HK-2 (cell line): ENCODE data around the gene FKBP1B.
"Not testable (repeated sequence)": the region's sequence is repeated elsewhere in the genome, so short reads cannot be mapped to it uniquely, and the experiment has no call there.

Experiments used
- DNase-seq: peaks from one replicate; pipeline ENCODE4 v3.0.0-alpha.2; 2018; ENCODE audit not compliant: unreplicated experiment

FKBP1B gene

GRCh38 chr2:24049485-24050021 is at the start of gene FKBP1B:
TSS of gene FKBP1B (plus strand) at chr2:24049741. CDS start at chr2:24049850, 109 bp downstream.
- DNase-seq: peak; percentile 38

DNA sequence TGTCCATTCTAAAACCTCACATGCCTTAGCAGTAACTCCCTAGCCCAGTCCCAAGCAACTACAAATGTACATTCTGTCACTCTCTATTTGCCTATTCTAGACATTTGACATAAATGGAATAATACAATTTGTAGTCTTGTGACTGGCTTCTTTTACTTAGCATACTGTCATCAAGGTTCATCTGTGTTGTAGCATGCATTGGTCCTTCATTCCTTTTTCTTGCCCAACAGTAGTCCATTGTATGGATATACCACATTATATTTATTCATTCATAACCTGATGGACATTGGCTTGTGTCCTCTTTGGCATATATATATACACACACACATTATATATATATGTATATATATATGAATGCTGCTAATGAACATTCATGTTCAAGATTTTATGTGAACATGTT is 41.8 kb upstream of the FKBP1B start:
- DNase-seq: no peak

DNA sequence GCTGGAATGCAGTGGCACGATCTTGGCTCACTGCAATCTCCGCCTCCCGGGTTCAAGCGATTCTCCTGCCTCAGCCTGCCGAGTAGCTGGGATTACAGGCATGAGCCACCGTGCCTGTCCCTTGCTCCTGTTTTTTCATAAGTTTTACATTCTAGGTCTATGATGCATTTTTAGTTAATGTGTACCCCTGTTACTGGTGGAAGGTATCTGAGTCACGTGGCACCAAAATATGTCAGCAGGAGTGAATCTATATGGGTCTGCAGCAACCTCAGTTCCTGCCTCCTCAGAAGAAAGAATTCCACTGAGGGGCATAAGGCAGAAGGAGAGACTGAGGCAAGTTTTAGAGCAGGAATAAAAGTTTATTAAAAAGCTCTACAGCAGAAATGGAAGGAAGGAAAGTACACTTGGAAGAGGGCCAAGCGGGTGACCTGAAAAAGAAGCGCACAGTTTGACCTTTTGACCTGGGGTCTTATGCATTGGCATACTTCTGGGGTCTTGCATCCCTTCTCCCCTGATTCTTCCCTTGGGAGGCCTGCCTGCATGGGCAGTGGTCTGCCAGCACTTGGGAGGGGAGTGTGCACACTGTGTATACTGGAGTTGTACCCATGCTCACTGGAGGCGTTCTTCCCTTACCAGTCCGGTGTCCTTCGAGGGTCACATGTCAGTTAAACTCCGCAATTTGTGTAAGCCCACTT is 40.7 kb upstream of the FKBP1B start:
- DNase-seq: no peak

- DNase-seq: no peak
Observed at GRCh38 chr2:24009367-24009679, 40.2 kb upstream of the FKBP1B start.

DNA sequence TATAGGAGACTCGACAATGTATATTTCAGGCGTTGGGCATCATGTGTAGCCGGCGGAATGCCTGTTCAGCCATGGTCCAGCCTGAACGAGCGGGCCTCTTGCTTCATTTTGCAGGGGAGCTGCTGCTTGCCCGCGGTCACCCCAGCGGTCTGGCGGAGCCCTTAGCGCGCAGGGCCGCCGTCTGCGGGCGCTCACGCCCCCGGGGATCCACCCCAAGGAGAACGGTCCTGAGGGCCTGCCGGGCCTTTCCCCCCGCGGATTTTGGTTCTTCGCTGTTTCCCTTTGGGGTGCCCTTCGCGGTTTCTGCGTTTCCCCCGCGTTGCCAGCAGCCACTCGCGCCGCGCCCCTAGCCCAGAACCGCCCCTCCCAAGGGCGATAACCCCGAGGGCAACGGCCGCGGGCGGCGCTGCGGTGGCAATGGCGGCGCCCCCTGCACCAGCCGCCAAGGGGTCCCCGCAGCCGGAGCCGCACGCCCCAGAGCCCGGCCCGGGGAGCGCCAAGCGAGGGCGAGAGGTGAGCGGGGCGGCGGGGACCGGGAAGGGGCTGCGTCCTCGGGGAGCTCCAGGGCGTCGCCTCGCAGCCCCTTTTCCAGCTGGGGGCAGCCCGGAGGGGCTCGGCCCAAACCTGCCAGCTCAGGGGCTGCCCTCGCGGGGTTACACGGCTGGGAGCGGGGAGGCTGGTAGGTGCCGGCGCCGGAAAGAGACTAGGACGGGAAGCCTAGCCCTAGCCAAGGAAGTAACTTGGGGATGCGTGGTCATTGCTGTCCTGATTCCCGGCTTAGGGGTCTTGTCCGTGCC is 39.7 kb upstream of the FKBP1B start, which contains the start of gene MFSD2B:
Gene MFSD2B (plus strand): TSS at position 406 of the 797 bp plus-strand sequence. CDS start 12 bp downstream, at position 418.
- no peak for DNase-seq

GRCh38 chr2:24010477-24011249 is 38.9 kb upstream of the FKBP1B start:
- no peak for DNase-seq

GRCh38 chr2:24011250-24012104 is 38.1 kb upstream of the FKBP1B start:
- DNase-seq: no peak

DNA sequence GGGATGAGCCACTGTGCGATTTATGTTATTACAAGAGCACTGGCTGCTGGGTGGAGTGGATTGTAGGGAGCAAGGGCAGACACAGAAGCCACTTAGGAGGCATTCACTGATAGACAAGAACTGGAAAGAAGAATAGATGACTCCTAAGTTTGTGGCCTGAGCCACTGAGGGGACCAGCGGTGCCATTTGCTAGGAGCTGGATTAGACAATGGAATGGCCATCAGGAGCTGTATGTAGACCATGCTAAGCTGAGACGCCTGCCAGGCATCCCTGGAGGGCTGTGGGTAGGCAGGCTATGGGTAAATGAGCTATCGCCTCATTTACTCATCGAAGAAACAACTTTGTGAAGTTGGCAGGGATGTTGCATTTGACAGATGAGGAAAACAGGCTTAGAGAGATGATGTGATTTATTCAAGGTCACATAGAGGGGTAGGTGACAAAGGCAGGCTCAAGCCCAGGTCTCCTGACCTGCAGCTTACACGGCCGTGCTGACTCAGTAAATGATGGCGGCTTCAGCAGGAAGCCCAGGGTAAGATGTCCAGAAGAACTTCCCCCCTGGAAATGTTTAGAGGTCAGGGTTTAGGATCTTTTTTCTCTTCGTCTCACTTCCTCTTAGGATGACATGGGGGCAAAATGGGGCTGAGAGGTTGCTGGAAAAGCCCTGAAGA is 36.9 kb upstream of the FKBP1B start:
- DNase-seq: no peak

GRCh38 chr2:24014902-24015301 is 34.6 kb upstream of the FKBP1B start:
- DNase-seq: not testable (repeated sequence)

DNA sequence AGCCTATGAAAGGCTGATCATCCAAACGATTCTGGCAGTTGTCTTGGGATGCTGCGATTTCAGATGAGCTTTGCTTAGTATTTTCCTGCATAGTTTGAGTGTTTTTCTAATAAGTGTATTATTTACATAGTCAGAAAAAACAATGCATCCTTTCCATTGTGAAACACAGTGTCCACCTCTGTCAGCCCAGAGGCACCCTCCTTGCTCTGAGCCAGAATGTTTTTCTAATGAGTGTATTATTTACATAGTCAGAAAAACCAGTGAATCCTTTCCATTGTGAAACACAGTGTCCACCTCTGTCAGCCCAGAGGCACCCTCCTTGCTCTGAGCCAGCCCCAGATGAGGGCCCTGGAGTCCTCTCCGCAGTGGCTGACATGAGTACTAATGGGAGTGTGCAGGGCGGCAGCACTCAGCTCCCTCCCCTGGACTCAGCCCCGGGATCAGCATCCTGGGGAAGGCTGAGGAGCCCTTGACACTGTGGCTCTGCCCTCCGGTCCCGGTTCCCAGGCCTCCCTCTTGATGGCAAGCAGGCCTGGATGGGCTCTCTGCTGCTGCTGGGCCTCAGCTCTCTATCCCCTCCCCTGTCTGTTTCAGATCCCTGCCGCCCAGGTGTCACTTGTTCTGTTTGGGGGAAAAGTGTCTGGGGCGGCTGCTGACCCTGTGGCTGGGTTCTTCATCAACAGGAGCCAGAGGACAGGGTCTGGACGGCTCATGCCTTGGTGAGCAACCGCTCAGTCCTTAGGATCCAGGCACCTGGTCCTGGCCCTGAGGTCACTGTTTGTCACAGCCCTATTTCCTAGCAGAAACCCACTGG is 33.8 kb upstream of the FKBP1B start:
- DNase-seq: peak; percentile 35

DNA sequence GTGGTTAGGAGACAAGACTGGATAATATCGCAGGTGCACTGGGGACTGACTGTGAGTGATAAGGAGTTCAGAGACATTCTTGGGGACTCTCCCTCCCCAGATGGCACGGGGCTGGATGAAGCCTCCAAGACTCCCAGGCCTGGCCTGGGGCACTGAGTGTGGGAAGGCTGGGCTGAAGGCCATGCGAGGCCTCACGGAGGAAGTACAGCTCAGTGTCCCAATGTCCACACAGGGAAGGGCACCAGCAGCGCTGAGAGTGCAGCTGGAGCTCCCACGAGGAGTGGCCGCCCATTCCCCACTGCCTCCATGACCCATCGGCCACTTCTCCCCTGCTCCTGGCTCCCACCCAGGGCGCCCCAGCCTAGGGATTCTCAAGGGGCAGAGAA is 33.2 kb upstream of the FKBP1B start:
- no peak for DNase-seq

DNA sequence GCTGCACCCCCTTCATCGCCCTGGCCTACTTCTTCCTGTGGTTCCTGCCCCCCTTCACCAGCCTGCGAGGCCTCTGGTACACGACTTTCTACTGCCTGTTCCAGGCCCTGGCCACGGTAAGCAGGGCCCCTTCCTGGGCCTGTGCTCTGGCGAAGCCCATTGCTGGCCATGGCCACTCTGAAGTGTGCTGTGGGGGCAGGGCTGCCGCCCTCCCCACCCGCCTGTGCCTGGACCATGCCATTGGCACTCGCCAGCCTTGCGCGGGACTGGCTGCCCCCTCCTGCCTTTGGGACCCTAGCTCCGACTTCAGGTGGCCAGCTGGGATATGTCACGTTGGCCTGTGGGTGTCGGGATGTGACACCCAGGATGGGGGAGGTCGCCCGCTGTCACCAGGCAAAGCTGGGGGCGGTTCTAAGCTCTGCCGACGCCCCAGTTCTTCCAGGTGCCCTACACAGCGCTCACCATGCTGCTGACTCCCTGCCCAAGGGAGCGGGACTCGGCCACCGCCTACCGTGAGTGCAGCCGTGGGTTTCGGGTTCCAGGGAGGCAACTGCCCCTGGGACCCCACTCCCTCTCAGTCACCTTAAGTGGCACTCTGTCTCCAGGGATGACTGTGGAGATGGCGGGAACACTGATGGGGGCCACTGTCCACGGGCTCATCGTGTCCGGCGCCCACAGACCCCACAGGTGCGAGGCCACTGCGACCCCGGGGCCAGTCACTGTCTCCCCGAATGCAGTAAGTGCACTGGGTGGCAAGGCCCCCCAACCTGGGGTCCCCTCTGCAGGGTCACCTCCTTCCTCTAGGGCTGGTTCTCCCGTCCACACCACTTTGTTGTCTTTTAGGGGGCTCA is 32.5 kb upstream of the FKBP1B start:
- no peak for DNase-seq

- DNase-seq: no peak
Observed at GRCh38 chr2:24017711-24018110, 31.8 kb upstream of the FKBP1B start.

DNA sequence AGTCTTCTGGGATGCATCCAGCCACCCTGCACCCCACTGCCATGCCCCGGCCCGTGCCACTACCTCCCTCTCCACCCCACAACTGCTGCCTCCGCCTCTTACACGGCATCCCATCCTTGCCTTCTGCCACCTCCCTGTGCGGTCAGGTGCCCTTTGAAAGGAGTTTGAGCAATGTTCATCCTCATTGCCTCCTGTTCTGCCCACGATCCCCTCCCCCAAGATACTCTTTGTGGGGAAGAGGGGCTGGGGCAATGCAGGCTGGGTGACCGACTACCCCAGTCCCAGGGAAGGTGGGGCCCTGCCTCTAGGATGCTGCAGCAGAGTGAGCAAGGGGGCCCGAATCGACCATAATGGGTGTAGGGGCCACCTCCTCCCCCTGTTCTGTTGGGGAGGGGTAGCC is 31.3 kb upstream of the FKBP1B start:
- DNase-seq: no peak

GRCh38 chr2:24019729-24020128 is 29.8 kb upstream of the FKBP1B start:
- DNase-seq: no peak

DNA sequence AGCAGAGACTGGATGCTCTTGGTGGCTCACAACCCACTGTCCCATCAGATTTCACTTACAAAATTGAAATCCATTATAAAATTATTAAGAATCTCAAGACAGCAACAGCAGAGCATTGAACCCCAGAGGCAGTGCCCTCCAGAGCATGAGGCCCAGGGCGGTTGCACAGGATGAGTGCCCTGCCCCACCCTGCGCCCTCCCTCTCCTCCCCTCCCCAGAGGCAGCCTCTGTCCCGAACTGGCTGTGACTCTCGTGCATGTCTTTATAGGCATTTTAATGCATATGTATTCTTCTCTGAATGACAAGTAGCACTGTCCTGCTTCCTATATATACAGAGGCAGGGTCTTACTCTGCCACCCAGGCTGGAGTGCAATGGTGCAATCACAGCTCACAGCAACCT is 29.3 kb upstream of the FKBP1B start:
- DNase-seq: no peak

GRCh38 chr2:24021122-24021998 is 28.2 kb upstream of the FKBP1B start:
- no peak for DNase-seq
